ENCODE data around the gene PTGES2. TPM values are rescaled to one million over a fixed set of nuclear protein-coding genes. Genes with fewer than 3 reads are reported as not detected.

PTGES2 gene
- total and polyA plus RNA-seq, 9 of the 15 experiments (the other 6 are each of a cell fraction or from before 2014, with no cell fraction given): 2.4 to 196 (median 90.1) TPM

- TF ChIP-seq KLF13 (tag; IDR thresholded peaks at IDR 0.05; ENCODE audit: borderline replicate concordance, low read depth) (0 out of 2 replicates have a peak, but pooled peaks have one; percentile 32), TEAD4 (IDR thresholded peaks at IDR 0.05; ENCODE audit: low read length) (peak; percentile 22; the same call in 1 of the 2 replicates), TEAD4 (CRISPR knock-in tag; IDR thresholded peaks at IDR 0.05; ENCODE audit: borderline replicate concordance) (no peak), SMARCA5 (IDR thresholded peaks at IDR 0.05) (peak; percentile 79; the same call in 1 of the 2 replicates), HDGF (IDR thresholded peaks at IDR 0.05) (peak; percentile 80; the same call in 1 of the 2 replicates), KAT7 (CRISPR knock-in tag; IDR thresholded peaks at IDR 0.05; ENCODE audit: borderline replicate concordance) (peak; percentile 58; the same call in 1 of the 2 replicates), ELF1 (tag; IDR thresholded peaks at IDR 0.05) (peak; percentile 18; the same call in 1 of the 2 replicates), TAF7 (tag; IDR thresholded peaks at IDR 0.05) (peak; percentile 56; the same call in 1 of the 2 replicates), GABPB1 (CRISPR knock-in tag; IDR thresholded peaks at IDR 0.05) (no peak), ZNF174 (CRISPR knock-in tag; IDR thresholded peaks at IDR 0.05) (0 out of 2 replicates have a peak, but pooled peaks have one; percentile 13), TAL1 (IDR thresholded peaks at IDR 0.05) (peak; percentile 41; the same call in 1 of the 2 replicates), E2F1 (CRISPR knock-in tag; IDR thresholded peaks at IDR 0.05) (0 out of 2 replicates have a peak, but pooled peaks have one; percentile 28), ZFP36 (IDR thresholded peaks at IDR 0.05; ENCODE audit: low read depth, low read length, partially characterized antibody) (peak; percentile 61), SOX6 (IDR thresholded peaks at IDR 0.05) (peak; percentile 31; the same call in 1 of the 2 replicates), VEZF1 (CRISPR knock-in tag; IDR thresholded peaks at IDR 0.05) (peak; percentile 88), MLLT1 (IDR thresholded peaks at IDR 0.05) (peak in 1 of 2 experiments; percentile 54; a peak in 2 of 4 replicates), TRIM28 (IDR thresholded peaks at IDR 0.05) (0 out of 2 replicates have a peak, but pooled peaks have one; percentile 21), SMARCC2 (IDR thresholded peaks at IDR 0.05; ENCODE audit: low read depth) (peak; percentile 57; the same call in 1 of the 2 replicates), NR2C1 (IDR thresholded peaks at IDR 0.05) (no peak), NR2C1 (tag; IDR thresholded peaks at IDR 0.05) (0 out of 2 replicates have a peak, but pooled peaks have one; percentile 24), FOS (IDR thresholded peaks at IDR 0.05; ENCODE audit: extremely low read depth, insufficient read length) (peak; percentile 50), ZBTB9 (CRISPR knock-in tag; IDR thresholded peaks at IDR 0.05) (0 out of 2 replicates have a peak, but pooled peaks have one; percentile 14), ZNF384 (IDR thresholded peaks at IDR 0.05; ENCODE audit: low read depth, low read length) (no peak; the same call in 1 of the 2 replicates)
Observed at GRCh38 chr9:128077847-128078503, 49.6 kb downstream of the PTGES2 start (continued).
